H1 (cell line): Measurements from ENCODE around the gene MYH11. TPM values are rescaled to one million over a fixed set of nuclear protein-coding genes. Genes with fewer than 3 reads are reported as not detected.

ENCODE experiments used
- CTCF ChIA-PET: fragments of 300-600 bp; sonication (Branson Sonifier 250); formaldehyde crosslinking; loops from one replicate; lab custom pipeline; 2021; ENCODE audit not compliant: partially characterized antibody; lab: Charles Lee
- POLR2A ChIA-PET: fragments of 300-600 bp; sonication (Branson Sonifier 250); formaldehyde crosslinking; loops from one replicate; lab custom pipeline; 2021; ENCODE audit warnings: inconsistent platforms; ENCODE audit not compliant: partially characterized antibody; lab: Charles Lee
- DNase-seq, 2 experiments: peaks; one replicate each; pipeline versions ENCODE4 v3.0.0 to v3.0.0-alpha.2; 2010 to 2022; ENCODE audit warnings: low spot score in 2 of 2, low read depth in 1 of 2, mixed read lengths in 1 of 2
- FAIRE-seq: peaks from 2 replicates; lab custom pipeline; 2011; peaks lifted over from hg19 to GRCh38; lab: Jason Lieb, UNC
- H2AFZ ChIP-seq: 2 replicates; pipeline ENCODE4 v1.8.1; 2012; ENCODE audit warnings: low read length, inconsistent platforms
- H2AK5ac ChIP-seq: 2 replicates; pipeline ENCODE4 v1.6.1; 2013; ENCODE audit warnings: low read depth, low read length
- H2BK120ac ChIP-seq: replicated peaks from 2 replicates; pipeline ENCODE3; 2013; ENCODE audit warnings: low read depth, low read length, inconsistent platforms
- H2BK12ac ChIP-seq: 2 replicates; pipeline ENCODE4 v1.6.1; 2013; ENCODE audit warnings: low read depth, low read length
- H2BK15ac ChIP-seq: 2 replicates; pipeline ENCODE4 v1.6.1; 2013; ENCODE audit warnings: low read length
- H2BK20ac ChIP-seq: 2 replicates; pipeline ENCODE4 v1.6.1; 2013; ENCODE audit warnings: low read length
- H2BK5ac ChIP-seq: 2 replicates; pipeline ENCODE4 v1.6.1; 2013; ENCODE audit warnings: low read depth, low read length
- H3K14ac ChIP-seq: 2 replicates; pipeline ENCODE4 v1.6.1; 2013; ENCODE audit warnings: inconsistent platforms; ENCODE audit not compliant: insufficient read length
- H3K18ac ChIP-seq: 2 replicates; pipeline ENCODE4 v1.6.1; 2013; ENCODE audit warnings: low read length; ENCODE audit errors: extremely low read depth
- H3K23ac ChIP-seq: 2 replicates; pipeline ENCODE4 v1.6.1; 2013; ENCODE audit warnings: inconsistent platforms; ENCODE audit not compliant: insufficient read length
- H3K23me2 ChIP-seq: 2 replicates; pipeline ENCODE4 v1.6.1; 2013; ENCODE audit warnings: low read depth, low read length
- H3K27ac ChIP-seq: 2 replicates; pipeline ENCODE4 v1.6.1; 2011; ENCODE audit warnings: low read depth, low read length, inconsistent platforms
- H3K27me3 ChIP-seq, 4 experiments: replicated peaks in 1 of 4; 1 replicate in 1 of 4; 2 replicates in 3 of 4; pipeline versions ENCODE4 v1.6.1 to v1.8.1; 2011 to 2013; ENCODE audit warnings: low read length in 3 of 4, mild to moderate bottlenecking in 3 of 4, inconsistent platforms in 2 of 4, mixed read lengths in 2 of 4, moderate library complexity in 1 of 4; ENCODE audit not compliant: control insufficient read depth in 3 of 4, insufficient read depth in 3 of 4; ENCODE audit errors: extremely low read depth in 1 of 4
- H3K36me3 ChIP-seq, 4 experiments: 2 replicates each; pipeline versions ENCODE4 v1.6.1 to v1.8.1; 2011 to 2013; ENCODE audit warnings: mild to moderate bottlenecking in 4 of 4, low read length in 3 of 4, moderate library complexity in 2 of 4, control low read depth in 1 of 4, inconsistent platforms in 1 of 4; ENCODE audit not compliant: insufficient read depth in 4 of 4, control insufficient read depth in 2 of 4
- H3K4ac ChIP-seq: replicated peaks from 2 replicates; pipeline ENCODE3; 2013; ENCODE audit warnings: low read length, low read depth, mixed read lengths, inconsistent platforms; ENCODE audit not compliant: insufficient read length
- H3K4me1 ChIP-seq, 4 experiments: replicated peaks in 1 of 4; 1 replicate in 1 of 4; 2 replicates in 3 of 4; pipeline versions ENCODE4 v1.6.1 to v1.8.1; 2011 to 2013; ENCODE audit warnings: low read length in 3 of 4, inconsistent platforms in 2 of 4, mixed read lengths in 1 of 4; ENCODE audit not compliant: insufficient read depth in 4 of 4, control insufficient read depth in 3 of 4
- H3K4me2 ChIP-seq, 2 experiments: 2 replicates each; pipeline versions ENCODE4 v1.6.1 to v1.8.1; 2011 to 2013; ENCODE audit warnings: low read depth in 2 of 2, low read length in 2 of 2, control low read depth in 1 of 2, inconsistent platforms in 1 of 2, mild to moderate bottlenecking in 1 of 2; ENCODE audit not compliant: insufficient read depth in 1 of 2
- H3K4me3 ChIP-seq, 4 experiments: fragments of 200-600, 300-600 bp in 1 of 4; sonication (generic), shearing (Covaris generic), sonication (Bioruptor Twin) in 1 of 4; 2 replicates each; pipeline versions ENCODE4 v1.5.1 to v1.8.1; 2011 to 2016; ENCODE audit warnings: low read length in 4 of 4, low read depth in 3 of 4, control low read depth in 2 of 4, inconsistent platforms in 2 of 4, mild to moderate bottlenecking in 2 of 4, mixed read lengths in 1 of 4, moderate library complexity in 1 of 4; ENCODE audit not compliant: insufficient read depth in 2 of 4; ENCODE audit errors: extremely low read depth in 1 of 4
- H3K56ac ChIP-seq: replicated peaks from 2 replicates; pipeline ENCODE3; 2013; ENCODE audit warnings: low read depth, mild to moderate bottlenecking, mixed read lengths, low read length, inconsistent platforms; ENCODE audit not compliant: insufficient read length
- H3K79me1 ChIP-seq: 2 replicates; pipeline ENCODE4 v1.6.1; 2013; ENCODE audit warnings: low read depth, low read length, control low read depth
- H3K79me2 ChIP-seq, 2 experiments: 2 replicates each; pipeline versions ENCODE4 v1.6.1 to v1.8.1; 2012 to 2013; ENCODE audit warnings: low read length in 2 of 2, mild to moderate bottlenecking in 2 of 2, inconsistent platforms in 1 of 2; ENCODE audit not compliant: insufficient read depth in 2 of 2, control insufficient read depth in 1 of 2
- H3K9ac ChIP-seq, 4 experiments: replicated peaks in 1 of 4; 1 replicate in 1 of 4; 2 replicates in 3 of 4; pipeline versions ENCODE4 v1.6.1 to v1.8.1; 2011 to 2013; ENCODE audit warnings: low read depth in 3 of 4, low read length in 3 of 4, control low read depth in 2 of 4, mild to moderate bottlenecking in 2 of 4, moderate library complexity in 2 of 4, inconsistent platforms in 1 of 4; ENCODE audit errors: extremely low read depth in 1 of 4
- H3K9me3 ChIP-seq, 2 experiments: 2 replicates each; pipeline versions ENCODE4 v1.6.1 to v1.8.1; 2012 to 2013; ENCODE audit warnings: mild to moderate bottlenecking in 2 of 2, moderate library complexity in 2 of 2, control low read depth in 1 of 2, inconsistent platforms in 1 of 2, low read depth in 1 of 2, low read length in 1 of 2, mixed read lengths in 1 of 2; ENCODE audit not compliant: insufficient read depth in 2 of 2
- H4K20me1 ChIP-seq, 2 experiments: replicated peaks in 1 of 2; 2 replicates each; pipeline versions ENCODE3 to v1.8.1; 2011 to 2013; ENCODE audit warnings: inconsistent platforms in 2 of 2, low read length in 2 of 2, mild to moderate bottlenecking in 1 of 2; ENCODE audit not compliant: insufficient read depth in 2 of 2, control insufficient read depth in 1 of 2
- H4K5ac ChIP-seq: 2 replicates; pipeline ENCODE4 v1.6.1; 2013; ENCODE audit warnings: low read length, low read depth, mixed read lengths, inconsistent platforms; ENCODE audit not compliant: insufficient read length
- H4K8ac ChIP-seq: 2 replicates; pipeline ENCODE4 v1.8.0; 2013; ENCODE audit warnings: mild to moderate bottlenecking, moderate library complexity, low read length, inconsistent platforms; ENCODE audit not compliant: insufficient read depth; ENCODE audit errors: extremely low read depth
- H4K91ac ChIP-seq: replicated peaks from 2 replicates; pipeline ENCODE3; 2013; ENCODE audit warnings: low read length, mixed read lengths, inconsistent platforms; ENCODE audit not compliant: insufficient read length
- HDAC2 ChIP-seq, 2 experiments: fragments of 300-600 bp in 1 of 2; sonication (generic) in 1 of 2; IDR thresholded peaks; 2 replicates each; pipeline ENCODE4 v1.6.1; 2011 to 2012; ENCODE audit warnings: low read depth in 2 of 2, low read length in 2 of 2, mild to moderate bottlenecking in 2 of 2, moderate library complexity in 2 of 2, borderline replicate concordance in 1 of 2, inconsistent platforms in 1 of 2
- MAX ChIP-seq: IDR thresholded peaks from 2 replicates; pipeline ENCODE4 v1.6.1; 2012; ENCODE audit warnings: inconsistent platforms
- SP1 ChIP-seq: IDR thresholded peaks from 2 replicates; pipeline ENCODE4 v1.6.1; 2011; ENCODE audit warnings: low read depth, low read length
- SP4 ChIP-seq: IDR thresholded peaks from 2 replicates; pipeline ENCODE4 v1.6.1; 2012; ENCODE audit warnings: low read length, inconsistent platforms
- WGBS, 2 experiments: shearing (Covaris generic) in 1 of 2; methylation state at CpG; one replicate each; pipeline versions ENCODE4 v1.1.6 to v1.1.7; 2013 to 2015; ENCODE audit warnings: low lambda C conversion rate in 2 of 2, mixed read lengths in 2 of 2, inconsistent platforms in 1 of 2, low coverage in 1 of 2, missing lambda C conversion rate in 1 of 2; ENCODE audit not compliant: insufficient replicate concordance in 2 of 2, insufficient coverage in 1 of 2, insufficient read length in 1 of 2; ENCODE audit errors: extremely low coverage in 1 of 2, missing lambda C conversion rate in 1 of 2; 5-methylcytosine and 5-hydroxymethylcytosine counted together
- polyA plus RNA-seq, 7 experiments: library from polyadenylated mRNA; depleted of rRNA in 3 of 7; stranded (reverse) in 5 of 7; unstranded in 2 of 7; fragments of >200 nt in 5 of 7; fragments of 200-250 nt in 2 of 7; gene quantifications; 1 replicate in 5 of 7; 2 replicates in 1 of 7; 4 replicates in 1 of 7; pipeline versions ENCODE4 v1.2.1 to v1.2.3, GENCODE V29; 2011 to 2013; ENCODE audit warnings: missing spikeins in 2 of 7, mixed read lengths in 2 of 7
- total RNA-seq: library from RNA; stranded (reverse); fragmentation: NEBNext Ultra II Directional; extraction: Animal tissue kit (Norgen Biotek cat#: 25700); gene quantifications from 2 replicates; pipeline ENCODE4 v1.2.1, GENCODE V29; 2021

MYH11 gene
- total and polyA plus RNA-seq, 2 of the 8 experiments (the other 6 are each of a cell fraction or from before 2014, with no cell fraction given): 0.11 to 0.78 TPM

- 93% methylated on average over 5 of the region's 5 CpGs; no CpG with 5 or more reads in 1 of the 2 experiments for WGBS, 2 experiments
- Histone ChIP-seq H2AK5ac (no peak overlapping the region), H4K8ac (no peak overlapping the region), H4K5ac (no peak overlapping the region), H4K91ac (no peak overlapping the region), H2BK5ac (no peak overlapping the region), H3K9ac (no peak overlapping the region), H3K56ac (no peak overlapping the region), H3K4me3 (no peak overlapping the region), H2BK120ac (no peak overlapping the region), H3K9me3 (no peaks in the 10 kb centered on the region), H3K79me1 (peaks cover 8% of the 10 kb centered on the region; the same call in 1 of the 2 replicates), H4K20me1 (peaks cover 0 to 5% of the 10 kb centered on the region in 2 experiments), H3K4me2 (no peak overlapping the region), H3K14ac (no peak overlapping the region), H2AFZ (no peak overlapping the region), H3K4ac (no peak overlapping the region), H3K18ac (no peak overlapping the region), H3K36me3 (peaks cover 2 to 5% (median 2%) of the 10 kb centered on the region in 4 experiments; a peak in 4 of 8 replicates), H3K27me3 (no peaks in the 10 kb centered on the region), H2BK15ac (no peak overlapping the region), H2BK12ac (no peak overlapping the region), H3K23ac (no peak overlapping the region), H3K27ac (no peak overlapping the region), H3K4me1 (no peaks in the 10 kb centered on the region), H3K79me2 (peaks cover 0 to 8% of the 10 kb centered on the region in 2 experiments; a peak in 1 of 4 replicates), H3K23me2 (no peaks in the 10 kb centered on the region), H2BK20ac (no peak overlapping the region)
- POLR2A ChIA-PET: interaction anchor here (0.7 kb wide), 1 partner anchor 244 kb away, joined by 3 read pairs; no protein-coding TSS in a partner anchor
- CTCF ChIA-PET: interaction anchor here (0.7 to 1.1 kb wide), 3 partner anchors 14 to 85 kb away, joined by 3 to 5 read pairs (median 3); no protein-coding TSS in a partner anchor
- FAIRE-seq (no peak), DNase-seq (no peak)
- TF ChIP-seq SP4: no peak
- TF ChIP-seq MAX: no peak
- no peak for TF ChIP-seq HDAC2 (IDR thresholded peaks at IDR 0.05; ENCODE audit: borderline replicate concordance in 1 of 2, low read depth in 2 of 2, low read length in 2 of 2)
- TF ChIP-seq SP1: no peak
These were observed 196.6 kb downstream of the MYH11 start for GRCh38 chr16:15660203-15660601.
